ENCODE measurements around the gene HAT1. TPM values are rescaled to one million over a fixed set of nuclear protein-coding genes. Genes with fewer than 3 reads are reported as not detected.
A peak's percentile ranks its signal among the peaks of the same experiment; 100 is the strongest.

The HAT1 gene
- 10 to 100 TPM; 29.7 to 41.0 TPM for total RNA-seq
- polyA plus RNA-seq (ENCODE audit: insufficient read length in 6 of 6), result 10 to 100 TPM; 53.2 to 70.6 (median 63.2) TPM
- long read RNA-seq, donor 1, transcript HAT1-201 (11 exons, 1,626 nt), result major isoform, 26 of 63 reads
- long read RNA-seq, donor 1, partial matches to known transcripts, result 37 of 63 reads
- long read RNA-seq, donor 1, other reads (novel, unspliced or antisense), result 0 of 63 reads
- long read RNA-seq, donor 2, transcript HAT1-201 (11 exons, 1,626 nt), result major isoform, 20 of 33 reads
- long read RNA-seq, donor 2, partial matches to known transcripts, result 11 of 33 reads
- long read RNA-seq, donor 2, other reads (novel, unspliced or antisense), result 0 of 33 reads
- long read RNA-seq, donor 3, transcript HAT1-201 (11 exons, 1,626 nt), result major isoform, 23 of 30 reads
- long read RNA-seq, donor 3, partial matches to known transcripts, result 6 of 30 reads
- long read RNA-seq, donor 3, other reads (novel, unspliced or antisense), result 0 of 30 reads
- long read RNA-seq, donor 4, transcript HAT1-201 (11 exons, 1,626 nt), result major isoform, 21 of 24 reads
- long read RNA-seq, donor 4, partial matches to known transcripts, result 2 of 24 reads
- long read RNA-seq, donor 4, other reads (novel, unspliced or antisense), result 1 of 24 reads
- long read RNA-seq, donor 5, transcript HAT1-201 (11 exons, 1,626 nt), result major isoform, 13 of 28 reads
- long read RNA-seq, donor 5, partial matches to known transcripts, result 11 of 28 reads
- long read RNA-seq, donor 5, other reads (novel, unspliced or antisense), result 0 of 28 reads
- long read RNA-seq, donor 6, transcript HAT1-201 (11 exons, 1,626 nt), result major isoform, 31 of 72 reads
- long read RNA-seq, donor 6, partial matches to known transcripts, result 41 of 72 reads
- long read RNA-seq, donor 6, other reads (novel, unspliced or antisense), result 0 of 72 reads
- long read RNA-seq, donor 7, transcript HAT1-201 (11 exons, 1,626 nt), result major isoform, 13 of 13 reads
- long read RNA-seq, donor 7, partial matches to known transcripts, result 0 of 13 reads
- long read RNA-seq, donor 7, other reads (novel, unspliced or antisense), result 0 of 13 reads
- long read RNA-seq, donor 8, transcript HAT1-201 (11 exons, 1,626 nt), result major isoform, 7 of 13 reads
- long read RNA-seq, donor 8, partial matches to known transcripts, result 5 of 13 reads
- long read RNA-seq, donor 8, other reads (novel, unspliced or antisense), result 0 of 13 reads
- long read RNA-seq, donor 9, result 0 reads
- long read RNA-seq, donor 10, transcript HAT1-201 (11 exons, 1,626 nt), result major isoform, 14 of 17 reads
- long read RNA-seq, donor 10, partial matches to known transcripts, result 3 of 17 reads
- long read RNA-seq, donor 10, other reads (novel, unspliced or antisense), result 0 of 17 reads
- long read RNA-seq, donor 11, transcript HAT1-201 (11 exons, 1,626 nt), result major isoform, 20 of 21 reads
- long read RNA-seq, donor 11, partial matches to known transcripts, result 0 of 21 reads
- long read RNA-seq, donor 11, other reads (novel, unspliced or antisense), result 0 of 21 reads
- long read RNA-seq, donor 12, transcript HAT1-201 (11 exons, 1,626 nt), result major isoform, 16 of 22 reads
- long read RNA-seq, donor 12, partial matches to known transcripts, result 6 of 22 reads
- long read RNA-seq, donor 12, other reads (novel, unspliced or antisense), result 0 of 22 reads

GRCh38 chr2:171922230-171923022 is at the start of gene HAT1:
TSS of gene HAT1 (plus strand) at chr2:171922461. CDS start at chr2:171922501, 40 bp downstream.
- Histone ChIP-seq H3K27me3 (no peaks in the 10 kb centered on the region), H3K27ac (peak within 1 kb of the TSS; percentile 94), H3K4me1 (peaks cover 7 to 36% of the 10 kb centered on the region in 2 donors), H3K36me3 (peaks cover 0 to 17% of the 10 kb centered on the region in 2 donors), H3K4me3 (peak within 1 kb of the TSS; percentile 71 to 74), H3K9me3 (no peaks in the 10 kb centered on the region)
- intact Hi-C loops (cut with DNase I), result no loop called here
- DNase-seq (peak; percentile 98 to 99 (median 98)), ATAC-seq (peak; percentile 99)
- TF ChIP-seq CTCF (IDR thresholded peaks at IDR 0.05), result no peak

- Histone ChIP-seq H3K9me3 (peaks cover 0 to 6% of the 10 kb centered on the region in 2 donors), H3K27me3 (no peaks in the 10 kb centered on the region), H3K4me3 (no peak overlapping the region), H3K27ac (no peak overlapping the region), H3K36me3 (no peaks in the 10 kb centered on the region), H3K4me1 (no peaks in the 10 kb centered on the region)
- intact Hi-C loops (cut with DNase I), result no loop called here
- no peak for TF ChIP-seq CTCF (IDR thresholded peaks at IDR 0.05)
- no peak for DNase-seq
- no peak for ATAC-seq
Observed at GRCh38 chr2:171874517-171874916, 47.7 kb upstream of the HAT1 start.

GRCh38 chr2:171874963-171875362 is 47.3 kb upstream of the HAT1 start:
- Histone ChIP-seq H3K4me1 (no peaks in the 10 kb centered on the region), H3K27ac (no peak overlapping the region), H3K27me3 (no peaks in the 10 kb centered on the region), H3K4me3 (no peak overlapping the region), H3K36me3 (no peaks in the 10 kb centered on the region), H3K9me3 (peaks cover 0 to 6% of the 10 kb centered on the region in 2 donors)
- TF ChIP-seq CTCF (IDR thresholded peaks at IDR 0.05), result no peak
- intact Hi-C loops (cut with DNase I), result no loop called here
- ATAC-seq (no peak), DNase-seq (no peak)

GRCh38 chr2:171878481-171878993 is 43.7 kb upstream of the HAT1 start:
- Histone ChIP-seq H3K9me3 (peaks cover 0 to 6% of the 10 kb centered on the region in 2 donors), H3K4me1 (no peaks in the 10 kb centered on the region), H3K27ac (no peak overlapping the region), H3K4me3 (no peak overlapping the region), H3K27me3 (no peaks in the 10 kb centered on the region), H3K36me3 (no peaks in the 10 kb centered on the region)
- ATAC-seq, result peak; percentile 70
- no peak for DNase-seq
- intact Hi-C loops (cut with DNase I), result no loop called here
- no peak for TF ChIP-seq CTCF (IDR thresholded peaks at IDR 0.05)

Measured in left lung (tissue), 14 donors.